Stimulated activated CD4-positive, alpha-beta T cell treated with anti-CD3 and anti-CD28 coated beads, Interleukin-4, amount 100 ng/mL, for 4 hours (primary cell): ENCODE measurements around the gene C14orf93.

Experiments used
- DNase-seq, 2 experiments: peaks; one replicate each; pipeline ENCODE4 v3.0.0-alpha.2; 2020

C14orf93 gene, protein sequence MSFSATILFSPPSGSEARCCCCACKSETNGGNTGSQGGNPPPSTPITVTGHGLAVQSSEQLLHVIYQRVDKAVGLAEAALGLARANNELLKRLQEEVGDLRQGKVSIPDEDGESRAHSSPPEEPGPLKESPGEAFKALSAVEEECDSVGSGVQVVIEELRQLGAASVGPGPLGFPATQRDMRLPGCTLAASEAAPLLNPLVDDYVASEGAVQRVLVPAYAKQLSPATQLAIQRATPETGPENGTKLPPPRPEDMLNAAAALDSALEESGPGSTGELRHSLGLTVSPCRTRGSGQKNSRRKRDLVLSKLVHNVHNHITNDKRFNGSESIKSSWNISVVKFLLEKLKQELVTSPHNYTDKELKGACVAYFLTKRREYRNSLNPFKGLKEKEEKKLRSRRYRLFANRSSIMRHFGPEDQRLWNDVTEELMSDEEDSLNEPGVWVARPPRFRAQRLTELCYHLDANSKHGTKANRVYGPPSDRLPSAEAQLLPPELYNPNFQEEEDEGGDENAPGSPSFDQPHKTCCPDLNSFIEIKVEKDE

DNA sequence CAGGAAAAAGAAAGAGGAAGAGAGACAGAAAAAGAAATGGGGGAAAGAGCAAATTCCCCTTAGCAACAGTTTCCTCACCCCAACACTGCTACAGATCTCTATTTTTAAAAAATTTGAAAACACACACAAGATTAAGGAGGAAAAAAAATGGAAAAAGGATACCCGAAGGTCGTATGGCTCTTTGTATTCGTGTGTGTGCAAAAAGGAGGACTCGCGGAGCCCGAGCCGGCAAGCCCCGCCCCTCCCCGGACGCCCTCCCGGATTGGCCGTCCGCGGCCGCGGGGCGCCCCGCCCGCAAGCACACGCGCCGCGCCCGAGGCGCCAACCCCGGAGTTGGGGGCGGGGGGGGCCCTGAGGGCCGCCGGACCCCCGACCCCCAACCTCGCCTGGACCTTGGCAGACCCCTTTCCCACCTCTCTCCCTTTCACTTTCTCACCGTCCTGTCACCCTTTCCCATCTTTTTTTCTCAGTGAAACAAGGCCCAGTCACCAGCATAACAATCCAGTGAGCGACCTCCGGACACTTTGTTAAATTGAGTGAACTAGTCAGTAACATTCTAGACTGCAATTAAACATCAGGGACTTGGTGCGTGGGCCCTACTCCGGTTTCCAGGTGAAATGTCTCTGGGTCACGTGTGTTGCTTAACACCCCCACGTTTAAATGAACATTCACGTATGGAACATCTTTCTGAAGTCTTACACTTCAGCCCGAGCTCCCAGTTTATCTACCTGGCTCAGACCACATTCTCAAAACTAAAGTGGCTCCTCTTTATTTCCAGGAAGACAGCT is at the start of gene C14orf93:
Gene C14orf93, minus strand, starts transcription at position 205 of the 788 bp plus-strand sequence. CDS start 11,120 bp downstream, outside the sequence.
- DNase-seq, result peak; percentile 76 to 84

DNA sequence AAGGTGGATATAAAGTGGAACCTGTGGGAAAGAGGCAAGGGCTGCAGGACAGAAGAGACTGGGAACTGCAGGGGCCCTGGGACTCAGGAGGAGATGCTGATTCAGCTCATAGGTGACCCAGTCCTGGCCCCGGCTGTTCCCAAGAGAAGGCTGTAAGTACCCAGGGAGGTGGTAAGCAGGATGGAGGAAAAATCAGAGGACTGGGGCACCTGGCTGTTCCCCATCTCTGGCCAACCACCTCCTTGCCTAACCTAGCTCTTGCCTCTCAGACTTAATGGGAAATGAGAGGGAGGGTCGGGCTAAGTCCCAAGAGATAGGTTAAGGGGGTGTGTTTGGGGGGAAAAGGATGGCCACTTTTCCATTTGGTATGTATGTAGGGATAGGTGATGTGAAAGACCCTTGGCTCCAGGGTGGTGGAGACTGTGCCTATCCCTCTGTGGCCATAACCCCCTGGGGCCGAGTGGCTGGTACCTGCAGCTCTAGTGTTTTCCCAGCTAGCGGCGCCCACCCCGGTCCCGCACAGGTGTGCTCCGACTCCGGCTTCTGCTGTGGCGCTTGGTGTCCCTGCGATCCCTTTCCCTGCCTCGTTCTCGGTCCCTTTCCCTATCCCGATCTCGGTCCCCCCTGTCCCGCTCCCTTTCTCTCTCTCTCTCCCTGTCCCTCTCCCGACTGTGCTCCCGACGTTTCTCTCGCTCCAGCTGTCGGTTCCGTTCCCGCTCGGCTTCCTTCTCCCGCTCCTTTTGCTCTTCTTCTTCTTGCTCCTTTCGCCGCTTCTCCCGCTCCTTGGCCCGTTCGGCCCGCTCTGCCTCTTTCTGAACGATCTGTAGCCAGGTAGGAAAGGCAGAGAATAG is 48.9 kb upstream of the C14orf93 start:
- DNase-seq, result no peak

DNA sequence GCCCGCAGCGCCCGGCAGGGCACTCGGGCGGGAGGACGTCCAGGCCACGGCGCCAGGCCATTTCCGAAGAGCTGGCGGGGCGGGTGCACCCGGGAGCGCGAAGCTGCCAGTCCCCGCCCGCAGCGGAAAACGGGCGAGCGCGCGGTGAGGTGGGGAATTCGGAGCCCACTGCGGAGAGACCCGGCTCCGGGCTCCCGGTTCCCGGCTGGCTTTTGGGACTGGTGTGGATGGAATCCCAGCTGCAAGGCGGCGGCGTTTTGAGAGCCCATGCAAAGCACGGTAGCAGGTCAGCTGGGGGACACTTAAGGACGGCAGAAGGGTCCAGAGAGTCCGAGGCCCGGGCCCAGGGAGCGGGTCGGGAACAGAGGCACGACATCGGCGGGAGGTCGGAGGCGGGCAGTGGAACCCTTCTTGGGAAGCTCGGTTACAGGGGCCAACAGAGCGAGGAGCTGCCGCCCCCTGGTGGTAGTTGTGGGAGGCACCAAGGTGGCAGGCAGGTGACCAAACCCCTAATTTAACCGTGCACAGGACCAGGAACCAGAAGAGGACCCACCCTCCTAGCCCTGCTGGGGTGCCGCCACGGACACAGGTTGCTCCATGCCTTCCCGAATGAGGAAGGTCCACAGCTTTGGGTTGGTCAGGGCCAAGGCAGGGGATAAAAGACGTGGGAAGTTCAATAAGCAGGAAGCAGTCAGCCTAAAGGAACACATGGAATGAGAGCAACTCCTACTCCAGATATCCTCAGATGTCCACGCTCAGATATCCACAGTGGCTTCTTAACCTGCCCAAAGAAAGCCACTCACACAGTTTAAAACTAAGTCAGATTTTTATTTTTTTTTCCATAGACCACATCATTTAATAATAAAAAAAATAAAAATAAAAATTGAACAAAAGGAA is 48.1 kb upstream of the C14orf93 start:
- DNase-seq, result peak; percentile 81 to 84

DNA sequence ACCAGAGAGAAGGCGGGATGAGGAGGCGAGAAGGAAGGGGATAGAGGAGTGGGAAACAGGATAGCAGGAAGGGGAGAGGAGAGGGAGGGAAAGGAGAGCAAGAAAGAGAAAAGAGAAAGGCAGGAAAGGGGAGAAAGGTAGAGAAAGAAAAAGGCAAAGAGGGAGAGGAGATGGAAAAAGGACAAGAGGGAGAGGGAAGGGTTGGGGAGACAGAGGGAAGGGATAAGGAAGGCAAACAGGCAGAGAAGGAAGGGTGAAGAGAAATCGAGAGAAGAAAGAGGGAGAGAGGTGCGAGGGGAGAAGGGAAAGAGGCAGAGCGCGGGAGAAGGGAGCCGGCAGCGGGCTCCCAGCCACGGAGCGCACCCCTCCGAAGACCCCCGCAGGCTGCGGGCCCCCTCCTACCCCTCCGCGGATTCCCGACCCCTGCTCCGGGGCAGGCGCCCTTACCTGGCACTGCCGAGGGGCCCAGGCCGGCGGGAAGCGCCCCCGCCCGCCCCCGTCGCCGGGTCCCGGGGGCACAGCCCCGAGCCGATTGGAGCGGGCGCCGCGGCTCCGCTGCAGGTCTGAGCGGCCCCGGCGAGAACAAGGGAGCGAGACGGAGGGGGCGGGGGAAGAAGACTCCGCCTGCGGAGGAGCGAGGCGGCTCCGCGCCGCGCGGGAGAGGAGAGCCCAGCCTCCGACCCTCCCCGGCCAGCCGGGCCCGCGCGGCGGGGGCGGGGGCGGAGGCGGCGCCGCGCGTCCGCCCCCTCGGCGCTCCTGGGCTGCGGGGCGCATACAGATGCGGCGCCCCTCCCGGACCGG is 47.2 kb upstream of the C14orf93 start, which contains the start of gene CDH24:
Gene CDH24, minus strand, starts transcription at position 565 of the 801 bp plus-strand sequence. CDS start 1,787 bp downstream, outside the sequence.
- peak; percentile 68 to 72 for DNase-seq

DNA sequence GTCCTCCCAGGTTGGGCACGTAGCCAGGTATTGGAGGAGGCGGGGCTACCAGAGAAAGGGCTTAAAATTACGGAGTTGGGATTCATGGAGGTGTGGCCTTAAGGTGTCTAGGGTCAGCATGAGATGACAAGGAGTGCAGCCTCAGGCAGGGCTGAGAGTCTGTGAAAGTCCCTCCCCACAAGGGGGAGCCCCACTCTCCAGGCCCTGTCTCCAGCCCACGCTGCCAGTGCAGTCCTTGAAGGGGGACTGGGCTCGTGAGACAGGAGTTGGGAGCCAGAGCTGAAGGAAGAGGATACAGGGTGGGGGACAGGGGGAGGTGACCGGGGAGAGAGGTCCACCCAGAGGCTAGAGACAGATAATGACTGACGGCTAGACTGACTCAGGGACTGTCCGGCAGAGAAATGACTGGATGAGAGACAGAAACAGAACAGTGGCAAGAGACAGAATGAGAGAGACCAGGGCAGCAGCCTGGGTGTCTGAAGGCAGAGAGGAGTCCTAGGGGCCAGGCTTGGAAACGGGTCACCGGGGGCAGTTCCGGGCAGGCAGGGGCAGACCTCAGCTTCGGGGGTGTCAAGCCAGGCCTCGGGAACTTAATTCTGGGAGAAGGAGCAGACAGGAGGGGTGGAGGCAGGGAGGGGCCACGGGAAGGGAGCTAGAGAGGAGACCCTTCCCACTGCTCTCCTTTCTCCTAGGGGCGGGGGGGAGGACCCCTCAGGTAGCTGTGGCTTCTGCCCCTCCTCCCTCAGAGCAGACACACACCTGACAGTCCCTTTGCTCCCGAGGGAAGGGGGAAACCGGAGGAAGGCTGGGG is 46.4 kb upstream of the C14orf93 start:
- peak; percentile 61 to 69 for DNase-seq

DNA sequence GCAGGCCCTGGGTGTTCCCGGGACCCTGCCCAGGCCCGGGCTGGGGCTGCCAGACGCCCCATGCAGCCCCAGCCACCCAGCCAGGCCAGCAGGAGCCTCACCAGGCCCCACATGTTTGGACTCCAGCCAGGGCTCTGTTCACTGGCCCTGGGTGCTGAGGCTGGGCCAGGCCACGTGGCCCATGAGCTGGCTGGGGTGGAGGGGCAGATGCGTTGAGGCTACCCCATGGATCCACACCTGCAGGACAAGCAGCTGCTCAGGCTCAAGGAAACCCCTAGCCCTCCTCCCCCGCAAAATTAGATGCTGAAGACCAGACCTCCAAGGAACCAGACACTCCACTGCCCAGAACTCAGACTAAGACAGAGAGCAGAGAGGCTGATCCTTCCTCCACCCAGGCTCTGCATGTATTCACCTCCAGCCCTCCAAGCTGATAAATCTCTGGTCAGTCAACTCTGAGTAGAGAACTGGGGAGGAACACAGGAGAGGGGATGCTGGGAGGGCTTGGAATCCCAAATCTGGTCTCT is 45.7 kb upstream of the C14orf93 start:
- DNase-seq, result no peak

DNA sequence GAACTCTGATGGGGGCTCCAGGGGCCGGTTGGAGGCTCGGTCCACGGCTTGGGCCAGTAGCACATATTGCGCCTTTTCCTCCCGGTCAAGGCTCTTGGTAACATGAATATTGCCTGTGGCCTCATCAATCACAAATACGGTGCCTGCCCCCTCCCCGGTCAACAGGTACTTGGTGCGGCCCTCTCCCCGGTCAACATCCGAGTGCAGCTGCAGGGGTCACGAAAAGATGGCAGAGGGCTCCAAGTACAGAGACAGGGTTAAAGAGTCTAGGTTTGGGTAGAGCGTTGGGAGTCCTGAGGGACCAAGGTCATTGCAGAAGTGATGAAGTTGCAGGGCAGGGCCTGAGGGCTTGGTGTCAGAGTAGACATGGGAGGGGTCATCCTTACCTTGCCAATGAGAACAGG is 45.2 kb upstream of the C14orf93 start:
- DNase-seq, result no peak

DNA sequence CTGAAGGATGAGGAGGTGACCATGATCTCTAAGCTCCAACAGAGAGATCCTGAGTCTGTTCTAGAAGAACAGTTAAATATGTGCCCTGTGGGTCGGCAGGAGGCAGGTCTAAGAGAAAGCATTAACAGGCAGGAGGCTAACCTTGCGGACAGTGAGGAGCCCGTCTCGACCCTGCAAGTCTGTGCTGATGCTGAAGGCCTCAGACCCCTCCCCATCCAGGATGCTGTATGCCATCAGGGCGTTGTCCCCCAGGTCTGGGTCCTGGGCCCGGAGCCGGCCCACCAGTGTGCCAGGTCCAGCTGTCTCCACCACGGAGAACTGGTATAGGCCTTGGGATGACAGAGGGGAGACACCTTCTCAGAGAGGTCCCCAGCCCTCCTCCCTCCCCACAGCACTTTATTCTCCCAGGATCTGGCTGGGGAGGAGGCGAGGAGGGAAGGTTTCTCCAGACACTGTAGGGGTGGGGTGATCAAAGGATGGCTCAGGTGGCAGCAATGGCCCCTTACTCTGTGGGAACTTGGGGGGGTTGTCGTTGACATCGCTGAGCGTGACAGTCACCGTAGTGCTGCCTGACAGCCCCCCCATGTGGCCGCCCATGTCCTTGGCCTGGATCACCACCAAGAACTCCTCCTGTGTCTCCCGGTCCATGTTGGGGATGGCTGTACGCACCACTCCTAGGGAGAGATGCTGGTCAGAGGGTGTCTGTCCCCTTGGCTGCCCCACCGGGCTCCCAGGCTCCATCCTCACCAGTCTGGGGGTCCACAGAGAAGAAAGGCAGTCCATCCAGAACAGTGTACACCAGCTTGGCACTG is 44.3 kb upstream of the C14orf93 start:
- peak in 1 of 2 experiments; percentile 20 for DNase-seq

DNA sequence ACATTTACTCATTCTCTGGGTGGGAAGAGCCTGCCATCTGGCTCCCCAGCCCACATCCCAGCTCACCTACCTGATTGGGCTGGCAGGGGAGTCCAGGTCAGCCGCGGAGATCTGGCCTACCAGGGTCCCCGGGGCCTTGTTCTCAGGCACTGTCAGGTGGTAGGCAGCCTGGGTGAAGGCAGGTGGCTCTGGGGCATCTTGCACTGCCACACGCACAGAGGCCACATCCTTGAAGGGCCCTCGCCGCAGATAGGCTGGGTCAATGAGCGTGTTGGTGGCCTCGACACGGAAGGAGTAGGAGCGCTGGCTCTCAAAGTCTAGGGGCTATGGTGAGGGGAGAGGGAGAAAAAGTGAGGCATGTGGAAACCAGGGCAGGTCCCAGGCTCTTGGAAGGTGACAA is 43.5 kb upstream of the C14orf93 start:
- DNase-seq, result no peak

DNA sequence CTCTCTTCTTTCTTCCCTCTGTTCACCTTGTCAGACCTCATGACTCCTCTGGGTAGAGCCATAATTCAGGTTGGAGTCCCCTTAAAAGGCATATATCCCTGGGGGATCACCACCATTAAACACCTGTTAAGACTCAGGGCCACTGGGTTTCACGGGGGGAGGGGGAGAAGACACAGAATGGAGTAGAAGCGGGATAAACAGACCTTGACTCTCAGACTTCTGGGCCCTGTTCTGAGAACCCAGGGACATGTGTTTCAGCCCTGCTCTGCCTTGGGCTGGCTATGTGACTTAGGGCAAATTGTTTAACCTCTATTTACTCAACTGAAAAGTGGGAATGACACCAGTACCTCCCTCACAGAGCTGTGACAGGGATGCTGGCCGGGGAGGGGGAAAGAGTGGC is 42.7 kb upstream of the C14orf93 start:
- DNase-seq, result no peak

DNA sequence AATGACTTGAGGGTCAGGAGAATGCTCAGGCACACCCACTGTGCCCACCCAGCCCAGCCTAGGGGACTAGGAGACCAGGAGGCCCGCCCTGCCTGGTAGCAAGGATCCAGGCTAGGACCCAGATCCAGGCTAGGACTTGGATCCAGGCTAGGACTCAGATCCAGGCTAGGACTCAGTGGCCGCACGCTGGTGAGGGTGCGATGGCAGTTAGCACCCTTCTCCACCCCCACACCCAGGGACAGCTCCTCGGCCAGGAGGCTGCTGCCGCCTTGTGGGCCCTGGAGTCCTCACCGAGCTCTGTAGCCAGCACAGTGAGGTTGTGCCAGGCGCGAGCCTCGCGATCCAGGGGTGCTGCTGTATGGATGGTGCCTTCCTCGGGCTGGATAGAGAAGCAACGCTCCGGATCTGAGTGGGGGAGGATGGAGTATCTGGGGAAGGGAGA is 42.3 kb upstream of the C14orf93 start:
- no peak for DNase-seq

DNA sequence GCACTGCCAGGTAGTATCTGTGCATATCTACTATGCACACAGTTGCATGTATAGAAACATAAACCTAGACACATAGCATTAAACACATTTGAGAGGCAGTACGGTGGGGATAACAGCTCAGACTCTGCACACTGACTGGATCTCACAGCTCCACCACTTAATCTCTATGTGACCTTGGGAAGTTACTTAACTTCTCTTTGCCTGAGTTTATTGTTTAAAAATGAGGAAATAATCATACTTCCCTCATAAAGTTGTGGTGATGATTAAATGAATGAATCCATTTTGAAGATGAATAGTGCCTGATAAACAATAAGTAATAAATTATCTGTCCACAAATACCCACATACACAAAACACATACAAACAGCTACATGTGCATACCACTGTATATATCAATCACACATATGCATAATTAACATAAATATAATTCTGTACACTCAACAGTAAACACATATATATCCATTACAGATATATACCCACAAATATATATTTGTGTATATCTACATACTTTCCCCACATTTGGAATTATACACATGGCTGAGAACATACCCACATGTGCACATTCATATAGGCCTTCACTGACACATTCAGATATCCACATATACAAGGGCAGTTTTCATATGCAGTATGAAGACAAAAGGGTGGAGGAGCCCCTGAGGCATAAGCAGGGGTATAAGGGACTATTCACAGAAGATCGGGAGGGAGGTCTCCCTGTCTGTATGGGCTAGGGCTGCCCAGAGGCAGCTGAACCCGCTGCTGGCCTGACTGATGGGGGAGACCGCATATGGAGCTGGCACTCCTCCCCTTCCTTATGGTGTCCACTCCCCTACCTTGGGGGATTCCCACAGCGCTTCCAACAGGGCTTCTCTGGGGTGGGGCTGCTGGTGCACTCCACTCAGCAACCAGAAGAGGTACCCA is 41.5 kb upstream of the C14orf93 start:
- no peak for DNase-seq

DNA sequence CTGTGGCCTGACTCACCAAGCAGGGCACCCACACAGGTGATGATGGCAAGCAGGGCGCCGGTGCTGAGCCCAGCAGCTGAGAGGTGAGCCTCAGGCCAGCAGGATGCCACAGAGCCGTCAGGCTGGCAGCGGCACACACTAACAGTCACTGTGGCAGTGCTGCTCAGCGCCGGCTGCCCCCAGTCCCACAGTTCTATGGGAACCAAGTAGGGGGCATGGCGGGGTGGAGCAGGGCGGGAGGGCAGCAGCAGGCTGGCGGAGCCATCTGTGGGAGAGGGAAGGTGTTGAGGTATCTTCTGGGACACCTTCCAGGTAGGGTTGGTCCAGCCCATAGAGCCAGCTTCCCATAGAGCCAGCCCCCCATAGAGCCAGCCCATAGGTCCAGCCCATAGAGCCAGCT is 39.1 kb upstream of the C14orf93 start:
- no peak for DNase-seq

DNA sequence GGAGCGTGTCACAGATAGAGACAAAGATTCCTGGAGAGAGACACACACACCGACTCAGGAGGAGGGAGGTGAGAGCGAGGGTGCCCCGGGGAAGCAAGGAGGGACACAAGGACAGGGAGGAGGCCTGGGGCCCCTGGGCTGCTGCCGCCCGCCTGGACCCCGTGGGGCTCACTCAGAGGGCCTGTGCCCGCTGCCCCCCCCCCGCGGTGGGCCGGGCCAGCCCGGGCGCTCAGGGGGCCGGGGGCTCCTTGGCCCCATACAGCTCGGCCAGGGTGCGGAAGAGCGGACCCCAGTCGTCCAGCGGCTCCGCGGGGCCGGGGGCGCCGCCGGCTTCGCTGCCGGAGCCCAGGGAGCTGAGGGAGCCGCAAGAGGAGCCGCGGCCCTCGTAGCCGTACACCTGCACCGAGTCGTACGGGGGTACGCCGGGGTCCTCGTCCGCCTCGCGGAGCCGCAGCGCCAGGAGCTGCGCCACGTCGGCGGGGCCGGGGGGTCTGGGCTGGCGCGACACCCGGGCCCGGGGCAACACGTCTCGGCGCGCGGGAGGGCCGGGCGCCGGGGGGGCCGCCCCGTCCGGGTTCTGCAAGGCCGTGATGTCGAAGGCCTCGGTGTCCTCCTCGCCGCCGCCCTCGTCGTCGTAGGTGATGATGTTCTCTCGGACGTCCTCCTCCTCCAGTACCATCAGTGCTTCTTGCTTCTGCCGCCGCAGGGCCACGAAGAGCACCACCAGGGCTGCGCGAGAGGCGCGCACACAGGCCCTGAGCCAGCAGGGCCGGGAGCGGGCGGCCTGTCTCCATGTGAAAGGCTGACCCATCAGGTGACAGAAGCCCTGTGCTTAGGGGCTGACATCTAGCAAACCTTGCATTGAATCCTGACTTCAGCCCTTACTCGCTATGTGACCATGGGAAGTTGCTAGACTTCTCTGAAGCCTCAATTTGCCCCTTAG is 38.1 kb upstream of the C14orf93 start:
- no peak for DNase-seq

DNA sequence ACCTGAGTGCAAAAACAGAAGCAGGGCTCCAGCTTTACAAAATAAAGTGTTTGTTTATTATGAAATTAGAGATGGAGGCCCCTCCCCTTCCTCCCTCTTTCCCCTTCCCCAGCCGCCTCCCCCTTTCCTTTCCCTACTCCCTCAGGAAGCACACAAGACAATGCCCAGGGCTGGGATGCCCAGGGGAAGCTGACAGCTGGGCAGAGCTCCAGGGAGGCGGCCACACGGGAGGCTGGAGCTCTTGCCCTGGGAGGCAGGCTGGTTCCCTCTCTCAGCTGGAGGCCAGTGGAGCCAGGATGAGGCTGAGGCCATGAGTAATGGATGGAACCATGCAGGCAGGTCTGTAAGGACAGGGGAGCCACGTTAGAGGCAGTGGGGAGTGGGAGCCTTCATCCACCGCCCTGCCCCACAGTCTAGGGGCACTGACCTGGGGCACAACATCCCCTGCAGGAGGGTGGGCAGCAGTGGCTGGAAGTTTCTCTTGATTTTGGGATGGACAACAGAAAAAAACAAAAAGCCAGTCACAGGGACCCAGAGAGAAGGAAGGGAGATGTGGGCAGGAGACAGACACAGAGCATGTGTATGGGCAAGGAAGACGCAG is 37.2 kb upstream of the C14orf93 start:
- no peak for DNase-seq
